Neutrophil (primary cell): Measurements from ENCODE around the gene ITPR3.

Experiments used
- H3K27ac ChIP-seq: fragments of 200-600 bp; sonication (generic); 2 replicates; pipeline ENCODE4 v1.5.1; 2016; ENCODE audit warnings: mild to moderate bottlenecking, moderate library complexity
- H3K27me3 ChIP-seq: fragments of 200-600 bp; sonication (generic); 2 replicates; pipeline ENCODE4 v1.6.0; 2016; ENCODE audit warnings: mild to moderate bottlenecking
- H3K36me3 ChIP-seq: fragments of 200-600 bp; sonication (generic); 2 replicates; pipeline ENCODE4 v1.5.1; 2017
- H3K4me1 ChIP-seq, 2 experiments: fragments of 200-600 bp in 1 of 2; sonication (generic) in 1 of 2; 1 replicate in 1 of 2; 2 replicates in 1 of 2; pipeline versions ENCODE4 v1.5.1 to v1.6.1; 2013 to 2016; ENCODE audit warnings: low read depth in 1 of 2, low read length in 1 of 2, mild to moderate bottlenecking in 1 of 2, moderate library complexity in 1 of 2; ENCODE audit not compliant: control insufficient read depth in 1 of 2, insufficient read depth in 1 of 2
- H3K4me3 ChIP-seq, 2 experiments: fragments of 200-600 bp in 1 of 2; sonication (generic) in 1 of 2; 1 replicate in 1 of 2; 2 replicates in 1 of 2; pipeline ENCODE4 v1.5.1; 2013 to 2016; ENCODE audit warnings: low read depth in 1 of 2, low read length in 1 of 2, mild to moderate bottlenecking in 1 of 2, moderate library complexity in 1 of 2
- H3K9me3 ChIP-seq: fragments of 200-600 bp; sonication (generic); 2 replicates; pipeline ENCODE4 v1.5.1; 2016
- TF ChIP-seq, protein P1 (sequence below): fragments of 200-600 bp; sonication (generic); IDR thresholded peaks from 2 replicates; pipeline ENCODE4 v1.5.1; 2016; ENCODE audit warnings: antibody characterized with exemption

The ITPR3 gene

GRCh38 chr6:33744001-33744848 is 123.1 kb downstream of the ITPR3 start:
- no peak overlapping the region for H3K4me3 ChIP-seq
- no peaks in the 10 kb centered on the region for H3K36me3 ChIP-seq
- H3K4me1 ChIP-seq: peaks cover 30 to 32% of the 10 kb centered on the region in 2 experiments
- H3K9me3 ChIP-seq: no peaks in the 10 kb centered on the region
- TF ChIP-seq, protein P1, sequence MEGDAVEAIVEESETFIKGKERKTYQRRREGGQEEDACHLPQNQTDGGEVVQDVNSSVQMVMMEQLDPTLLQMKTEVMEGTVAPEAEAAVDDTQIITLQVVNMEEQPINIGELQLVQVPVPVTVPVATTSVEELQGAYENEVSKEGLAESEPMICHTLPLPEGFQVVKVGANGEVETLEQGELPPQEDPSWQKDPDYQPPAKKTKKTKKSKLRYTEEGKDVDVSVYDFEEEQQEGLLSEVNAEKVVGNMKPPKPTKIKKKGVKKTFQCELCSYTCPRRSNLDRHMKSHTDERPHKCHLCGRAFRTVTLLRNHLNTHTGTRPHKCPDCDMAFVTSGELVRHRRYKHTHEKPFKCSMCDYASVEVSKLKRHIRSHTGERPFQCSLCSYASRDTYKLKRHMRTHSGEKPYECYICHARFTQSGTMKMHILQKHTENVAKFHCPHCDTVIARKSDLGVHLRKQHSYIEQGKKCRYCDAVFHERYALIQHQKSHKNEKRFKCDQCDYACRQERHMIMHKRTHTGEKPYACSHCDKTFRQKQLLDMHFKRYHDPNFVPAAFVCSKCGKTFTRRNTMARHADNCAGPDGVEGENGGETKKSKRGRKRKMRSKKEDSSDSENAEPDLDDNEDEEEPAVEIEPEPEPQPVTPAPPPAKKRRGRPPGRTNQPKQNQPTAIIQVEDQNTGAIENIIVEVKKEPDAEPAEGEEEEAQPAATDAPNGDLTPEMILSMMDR: peak; percentile 75
- no peaks in the 10 kb centered on the region for H3K27me3 ChIP-seq
- no peak overlapping the region for H3K27ac ChIP-seq

- Histone ChIP-seq H3K27ac (no peak overlapping the region), H3K4me3 (no peak overlapping the region), H3K9me3 (no peaks in the 10 kb centered on the region), H3K4me1 (peaks cover 22 to 24% of the 10 kb centered on the region in 2 experiments), H3K36me3 (no peaks in the 10 kb centered on the region), H3K27me3 (no peaks in the 10 kb centered on the region)
- TF ChIP-seq, protein P1: no peak
These were observed 123.9 kb downstream of the ITPR3 start for GRCh38 chr6:33744895-33745546.

- Histone ChIP-seq H3K36me3 (no peaks in the 10 kb centered on the region), H3K9me3 (no peaks in the 10 kb centered on the region), H3K27me3 (no peaks in the 10 kb centered on the region), H3K4me3 (no peak overlapping the region), H3K27ac (no peak overlapping the region), H3K4me1 (peaks cover 17 to 19% of the 10 kb centered on the region in 2 experiments)
- TF ChIP-seq, protein P1: no peak
These were observed 124.4 kb downstream of the ITPR3 start for GRCh38 chr6:33745548-33745947.
